H1 (cell line): ENCODE data around the gene SLC35F6. TPM values are rescaled to one million over a fixed set of nuclear protein-coding genes. Genes with fewer than 3 reads are reported as not detected.

Experiments
- CTCF ChIA-PET: fragments of 300-600 bp; sonication (Branson Sonifier 250); formaldehyde crosslinking; loops from one replicate; lab custom pipeline; 2021; ENCODE audit not compliant: partially characterized antibody; lab: Charles Lee
- POLR2A ChIA-PET: fragments of 300-600 bp; sonication (Branson Sonifier 250); formaldehyde crosslinking; loops from one replicate; lab custom pipeline; 2021; ENCODE audit warnings: inconsistent platforms; ENCODE audit not compliant: partially characterized antibody; lab: Charles Lee
- DNase-seq, 2 experiments: peaks; one replicate each; pipeline versions ENCODE4 v3.0.0 to v3.0.0-alpha.2; 2010 to 2022; ENCODE audit warnings: low spot score in 2 of 2, low read depth in 1 of 2, mixed read lengths in 1 of 2
- FAIRE-seq: peaks from 2 replicates; lab custom pipeline; 2011; peaks lifted over from hg19 to GRCh38; lab: Jason Lieb, UNC
- H2AFZ ChIP-seq: 2 replicates; pipeline ENCODE4 v1.8.1; 2012; ENCODE audit warnings: low read length, inconsistent platforms
- H2AK5ac ChIP-seq: 2 replicates; pipeline ENCODE4 v1.6.1; 2013; ENCODE audit warnings: low read depth, low read length
- H2BK120ac ChIP-seq: replicated peaks from 2 replicates; pipeline ENCODE3; 2013; ENCODE audit warnings: low read depth, low read length, inconsistent platforms
- H2BK12ac ChIP-seq: 2 replicates; pipeline ENCODE4 v1.6.1; 2013; ENCODE audit warnings: low read depth, low read length
- H2BK15ac ChIP-seq: 2 replicates; pipeline ENCODE4 v1.6.1; 2013; ENCODE audit warnings: low read length
- H2BK20ac ChIP-seq: 2 replicates; pipeline ENCODE4 v1.6.1; 2013; ENCODE audit warnings: low read length
- H2BK5ac ChIP-seq: 2 replicates; pipeline ENCODE4 v1.6.1; 2013; ENCODE audit warnings: low read depth, low read length
- H3K14ac ChIP-seq: 2 replicates; pipeline ENCODE4 v1.6.1; 2013; ENCODE audit warnings: inconsistent platforms; ENCODE audit not compliant: insufficient read length
- H3K18ac ChIP-seq: 2 replicates; pipeline ENCODE4 v1.6.1; 2013; ENCODE audit warnings: low read length; ENCODE audit errors: extremely low read depth
- H3K23ac ChIP-seq: 2 replicates; pipeline ENCODE4 v1.6.1; 2013; ENCODE audit warnings: inconsistent platforms; ENCODE audit not compliant: insufficient read length
- H3K23me2 ChIP-seq: 2 replicates; pipeline ENCODE4 v1.6.1; 2013; ENCODE audit warnings: low read depth, low read length
- H3K27ac ChIP-seq: 2 replicates; pipeline ENCODE4 v1.6.1; 2011; ENCODE audit warnings: low read depth, low read length, inconsistent platforms
- H3K27me3 ChIP-seq, 4 experiments: replicated peaks in 1 of 4; 1 replicate in 1 of 4; 2 replicates in 3 of 4; pipeline versions ENCODE4 v1.6.1 to v1.8.1; 2011 to 2013; ENCODE audit warnings: low read length in 3 of 4, mild to moderate bottlenecking in 3 of 4, inconsistent platforms in 2 of 4, mixed read lengths in 2 of 4, moderate library complexity in 1 of 4; ENCODE audit not compliant: control insufficient read depth in 3 of 4, insufficient read depth in 3 of 4; ENCODE audit errors: extremely low read depth in 1 of 4
- H3K36me3 ChIP-seq, 4 experiments: 2 replicates each; pipeline versions ENCODE4 v1.6.1 to v1.8.1; 2011 to 2013; ENCODE audit warnings: mild to moderate bottlenecking in 4 of 4, low read length in 3 of 4, moderate library complexity in 2 of 4, control low read depth in 1 of 4, inconsistent platforms in 1 of 4; ENCODE audit not compliant: insufficient read depth in 4 of 4, control insufficient read depth in 2 of 4
- H3K4ac ChIP-seq: replicated peaks from 2 replicates; pipeline ENCODE3; 2013; ENCODE audit warnings: low read length, low read depth, mixed read lengths, inconsistent platforms; ENCODE audit not compliant: insufficient read length
- H3K4me1 ChIP-seq, 4 experiments: replicated peaks in 1 of 4; 1 replicate in 1 of 4; 2 replicates in 3 of 4; pipeline versions ENCODE4 v1.6.1 to v1.8.1; 2011 to 2013; ENCODE audit warnings: low read length in 3 of 4, inconsistent platforms in 2 of 4, mixed read lengths in 1 of 4; ENCODE audit not compliant: insufficient read depth in 4 of 4, control insufficient read depth in 3 of 4
- H3K4me2 ChIP-seq, 2 experiments: 2 replicates each; pipeline versions ENCODE4 v1.6.1 to v1.8.1; 2011 to 2013; ENCODE audit warnings: low read depth in 2 of 2, low read length in 2 of 2, control low read depth in 1 of 2, inconsistent platforms in 1 of 2, mild to moderate bottlenecking in 1 of 2; ENCODE audit not compliant: insufficient read depth in 1 of 2
- H3K4me3 ChIP-seq, 4 experiments: fragments of 200-600, 300-600 bp in 1 of 4; sonication (generic), shearing (Covaris generic), sonication (Bioruptor Twin) in 1 of 4; 2 replicates each; pipeline versions ENCODE4 v1.5.1 to v1.8.1; 2011 to 2016; ENCODE audit warnings: low read length in 4 of 4, low read depth in 3 of 4, control low read depth in 2 of 4, inconsistent platforms in 2 of 4, mild to moderate bottlenecking in 2 of 4, mixed read lengths in 1 of 4, moderate library complexity in 1 of 4; ENCODE audit not compliant: insufficient read depth in 2 of 4; ENCODE audit errors: extremely low read depth in 1 of 4
- H3K56ac ChIP-seq: replicated peaks from 2 replicates; pipeline ENCODE3; 2013; ENCODE audit warnings: low read depth, mild to moderate bottlenecking, mixed read lengths, low read length, inconsistent platforms; ENCODE audit not compliant: insufficient read length
- H3K79me1 ChIP-seq: 2 replicates; pipeline ENCODE4 v1.6.1; 2013; ENCODE audit warnings: low read depth, low read length, control low read depth
- H3K79me2 ChIP-seq, 2 experiments: 2 replicates each; pipeline versions ENCODE4 v1.6.1 to v1.8.1; 2012 to 2013; ENCODE audit warnings: low read length in 2 of 2, mild to moderate bottlenecking in 2 of 2, inconsistent platforms in 1 of 2; ENCODE audit not compliant: insufficient read depth in 2 of 2, control insufficient read depth in 1 of 2
- H3K9ac ChIP-seq, 4 experiments: replicated peaks in 1 of 4; 1 replicate in 1 of 4; 2 replicates in 3 of 4; pipeline versions ENCODE4 v1.6.1 to v1.8.1; 2011 to 2013; ENCODE audit warnings: low read depth in 3 of 4, low read length in 3 of 4, control low read depth in 2 of 4, mild to moderate bottlenecking in 2 of 4, moderate library complexity in 2 of 4, inconsistent platforms in 1 of 4; ENCODE audit errors: extremely low read depth in 1 of 4
- H3K9me3 ChIP-seq, 2 experiments: 2 replicates each; pipeline versions ENCODE4 v1.6.1 to v1.8.1; 2012 to 2013; ENCODE audit warnings: mild to moderate bottlenecking in 2 of 2, moderate library complexity in 2 of 2, control low read depth in 1 of 2, inconsistent platforms in 1 of 2, low read depth in 1 of 2, low read length in 1 of 2, mixed read lengths in 1 of 2; ENCODE audit not compliant: insufficient read depth in 2 of 2
- H4K20me1 ChIP-seq, 2 experiments: replicated peaks in 1 of 2; 2 replicates each; pipeline versions ENCODE3 to v1.8.1; 2011 to 2013; ENCODE audit warnings: inconsistent platforms in 2 of 2, low read length in 2 of 2, mild to moderate bottlenecking in 1 of 2; ENCODE audit not compliant: insufficient read depth in 2 of 2, control insufficient read depth in 1 of 2
- H4K5ac ChIP-seq: 2 replicates; pipeline ENCODE4 v1.6.1; 2013; ENCODE audit warnings: low read length, low read depth, mixed read lengths, inconsistent platforms; ENCODE audit not compliant: insufficient read length
- H4K8ac ChIP-seq: 2 replicates; pipeline ENCODE4 v1.8.0; 2013; ENCODE audit warnings: mild to moderate bottlenecking, moderate library complexity, low read length, inconsistent platforms; ENCODE audit not compliant: insufficient read depth; ENCODE audit errors: extremely low read depth
- H4K91ac ChIP-seq: replicated peaks from 2 replicates; pipeline ENCODE3; 2013; ENCODE audit warnings: low read length, mixed read lengths, inconsistent platforms; ENCODE audit not compliant: insufficient read length
- HDAC6 ChIP-seq: IDR thresholded peaks from one replicate; pipeline ENCODE4 v1.7.1; 2012; ENCODE audit warnings: low read depth, mild to moderate bottlenecking, inconsistent platforms, low read length, moderate library complexity
- WGBS, 2 experiments: shearing (Covaris generic) in 1 of 2; methylation state at CpG; one replicate each; pipeline versions ENCODE4 v1.1.6 to v1.1.7; 2013 to 2015; ENCODE audit warnings: low lambda C conversion rate in 2 of 2, mixed read lengths in 2 of 2, inconsistent platforms in 1 of 2, low coverage in 1 of 2, missing lambda C conversion rate in 1 of 2; ENCODE audit not compliant: insufficient replicate concordance in 2 of 2, insufficient coverage in 1 of 2, insufficient read length in 1 of 2; ENCODE audit errors: extremely low coverage in 1 of 2, missing lambda C conversion rate in 1 of 2; 5-methylcytosine and 5-hydroxymethylcytosine counted together
- polyA plus RNA-seq, 7 experiments: library from polyadenylated mRNA; depleted of rRNA in 3 of 7; stranded (reverse) in 5 of 7; unstranded in 2 of 7; fragments of >200 nt in 5 of 7; fragments of 200-250 nt in 2 of 7; gene quantifications; 1 replicate in 5 of 7; 2 replicates in 1 of 7; 4 replicates in 1 of 7; pipeline versions ENCODE4 v1.2.1 to v1.2.3, GENCODE V29; 2011 to 2013; ENCODE audit warnings: missing spikeins in 2 of 7, mixed read lengths in 2 of 7
- total RNA-seq: library from RNA; stranded (reverse); fragmentation: NEBNext Ultra II Directional; extraction: Animal tissue kit (Norgen Biotek cat#: 25700); gene quantifications from 2 replicates; pipeline ENCODE4 v1.2.1, GENCODE V29; 2021

Gene SLC35F6
- total and polyA plus RNA-seq, 2 of the 8 experiments (the other 6 are each of a cell fraction or from before 2014, with no cell fraction given): 11.2 to 13.5 TPM

GRCh38 chr2:26816893-26817292 is 52.8 kb downstream of the SLC35F6 start:
- no peak overlapping the region for H2AFZ ChIP-seq
- peak in 1 of 2 experiments; percentile 56 for DNase-seq
- CTCF ChIA-PET: interaction anchor here (1.6 to 2.0 kb wide), 2 partner anchors 40 to 126 kb away, joined by 4 to 6 read pairs; no protein-coding TSS in a partner anchor
- TF ChIP-seq HDAC6: no peak

More at GRCh38 chr2:26816893-26817292, 52.8 kb downstream of the SLC35F6 start:
- H3K14ac ChIP-seq: no peak overlapping the region
- H3K36me3 ChIP-seq: no peaks in the 10 kb centered on the region
- H3K27me3 ChIP-seq: peaks cover 0 to 3% (median 0%) of the 10 kb centered on the region in 4 experiments; a peak in 1 of 7 replicates
- FAIRE-seq: peak; percentile 19
- H3K4ac ChIP-seq: no peak overlapping the region
- H4K5ac ChIP-seq: no peak overlapping the region
- no peak overlapping the region for H2BK5ac ChIP-seq
- no peaks in the 10 kb centered on the region; a peak in 1 of 4 replicates for H3K9me3 ChIP-seq
- no peak overlapping the region for H4K91ac ChIP-seq
- no peak overlapping the region for H3K27ac ChIP-seq
- no peaks in the 10 kb centered on the region for H3K79me1 ChIP-seq
- H3K79me2 ChIP-seq: no peaks in the 10 kb centered on the region
- H3K18ac ChIP-seq: no peak overlapping the region; the same call in 1 of the 2 replicates
- no peak overlapping the region for H4K8ac ChIP-seq
- H2BK12ac ChIP-seq: no peak overlapping the region
- H3K23ac ChIP-seq: no peak overlapping the region
- no peak overlapping the region for H3K56ac ChIP-seq
- POLR2A ChIA-PET: no interaction called here
- peaks cover 0 to 2% (median 0%) of the 10 kb centered on the region in 4 experiments; a peak in 2 of 7 replicates for H3K4me1 ChIP-seq
- H2BK20ac ChIP-seq: no peak overlapping the region
- no peak overlapping the region for H2BK120ac ChIP-seq
- H3K4me3 ChIP-seq: no peak overlapping the region
- no peak overlapping the region for H3K9ac ChIP-seq
- H2BK15ac ChIP-seq: no peak overlapping the region
- no peak overlapping the region for H2AK5ac ChIP-seq
- no peaks in the 10 kb centered on the region for H4K20me1 ChIP-seq
- H3K4me2 ChIP-seq: no peak overlapping the region
- WGBS, 2 experiments: 78% methylated on average over 3 of the region's 3 CpGs; no CpG with 5 or more reads in 1 of the 2 experiments
- H3K23me2 ChIP-seq: no peaks in the 10 kb centered on the region
